GM11168 (cell line): ENCODE results near the gene KRTAP5-4.
"Not testable (repeated sequence)": the region's sequence is repeated elsewhere in the genome, so short reads cannot be mapped to it uniquely, and the experiment has no call there.

Experiments used
- in situ Hi-C: fragments of 300-500 bp; cut with MboI; formaldehyde crosslinking; loops from one replicate; pipeline ENCODE4 v1.12.0; 2022; ENCODE audit warnings: low sequenced_read_pairs; ENCODE audit not compliant: unreplicated experiment

KRTAP5-4 gene

DNA sequence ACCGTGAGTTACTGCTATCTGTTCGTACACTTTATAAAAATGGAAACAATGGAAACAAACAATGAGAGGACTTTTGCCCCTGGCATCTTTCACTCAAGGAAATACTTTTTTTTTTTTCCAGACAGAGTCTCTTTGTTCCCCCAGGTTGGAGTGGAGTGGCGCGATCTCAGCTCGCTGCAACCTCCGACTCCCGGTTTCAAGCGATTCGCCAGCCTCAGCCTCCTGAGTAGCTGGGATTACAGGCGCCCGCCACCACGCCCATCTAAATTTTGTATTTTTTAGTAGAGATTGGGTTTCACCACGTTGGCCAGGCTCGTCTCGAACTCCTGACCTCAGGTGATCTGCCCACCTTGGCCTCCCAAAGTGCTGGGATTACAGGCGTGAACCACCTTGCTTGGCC, 46.2 kb downstream of the KRTAP5-4 start:
- in situ Hi-C loops, result not testable (repeated sequence)

DNA sequence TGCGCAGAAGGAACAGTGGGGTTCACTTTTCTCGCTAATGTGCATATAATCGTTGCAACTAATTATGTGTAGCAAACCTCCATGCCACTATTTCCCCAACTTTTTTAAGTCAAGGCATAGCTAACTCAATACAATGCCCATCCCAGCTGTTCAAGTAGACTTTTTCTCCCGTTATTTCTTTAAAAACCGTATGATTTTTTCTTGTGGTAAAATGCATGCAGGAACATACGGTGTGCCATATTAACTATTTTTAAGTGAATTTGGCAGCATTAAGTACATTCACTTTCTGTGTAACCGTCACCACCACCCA, 47.0 kb downstream of the KRTAP5-4 start:
- in situ Hi-C loops, result no loop called here

GRCh38 chr11:1574238-1574932, 47.6 kb downstream of the KRTAP5-4 start:
- in situ Hi-C loops, result no loop called here

DNA sequence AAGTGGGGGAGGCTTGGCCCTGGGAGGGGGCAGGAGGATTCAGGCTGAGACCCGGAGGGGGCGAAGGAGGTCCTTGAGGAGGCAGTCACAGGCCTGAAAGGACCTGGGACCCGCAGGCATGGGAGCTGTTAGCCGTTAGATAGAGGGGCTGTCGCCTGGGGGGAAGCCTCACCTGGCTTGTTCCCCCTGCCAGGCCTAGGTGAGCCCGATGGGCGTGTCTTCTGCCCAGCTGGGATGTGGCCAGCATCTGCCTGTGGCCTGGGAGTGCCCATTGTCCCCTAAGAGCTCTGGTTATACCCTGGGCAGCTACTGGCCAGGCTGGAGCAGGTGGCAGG, 48.1 kb downstream of the KRTAP5-4 start:
- in situ Hi-C loops, result no loop called here

DNA sequence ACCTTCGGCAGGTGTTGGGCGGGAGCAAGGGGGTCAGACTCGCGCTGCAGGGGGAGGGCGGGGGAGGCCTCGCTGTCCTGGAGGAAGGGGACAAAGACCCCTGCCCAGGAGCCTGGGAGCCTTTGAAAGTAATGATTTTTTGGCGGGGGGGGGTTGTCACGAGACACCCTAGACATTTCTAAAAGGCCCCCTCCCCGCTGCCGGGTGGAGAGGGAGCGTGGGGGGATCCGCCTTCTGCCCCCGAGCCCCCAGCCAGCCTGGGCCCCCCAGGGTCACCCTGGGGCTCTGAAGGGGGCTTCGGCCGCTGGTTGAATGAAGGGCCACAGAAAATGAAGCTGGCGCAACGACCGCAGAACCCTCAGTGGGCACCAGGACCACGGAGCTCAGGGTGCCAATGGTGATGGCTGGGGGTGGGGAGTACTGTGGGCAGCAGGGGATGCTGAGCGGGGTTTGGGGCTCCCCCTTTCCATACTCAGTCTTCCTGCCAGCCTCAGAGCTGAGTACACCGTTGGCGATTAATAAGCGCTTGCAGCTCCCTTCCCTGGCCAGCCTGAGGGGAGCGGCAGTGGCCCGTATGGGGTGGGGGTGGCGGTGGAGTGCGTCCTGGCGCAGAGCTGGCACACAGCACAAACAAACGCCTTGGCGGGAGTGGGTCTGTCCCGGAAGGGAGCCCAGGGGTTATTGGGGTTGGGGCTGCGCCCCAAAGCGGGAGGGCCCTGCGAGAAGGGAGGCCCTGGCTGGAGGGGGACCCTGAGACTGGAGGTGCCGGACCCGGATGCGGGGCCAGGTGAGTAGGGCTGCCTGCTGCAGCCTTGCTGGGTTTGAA, 48.6 kb downstream of the KRTAP5-4 start:
- in situ Hi-C loops, result no loop called here

- in situ Hi-C loops, result no loop called here
These were observed 49.5 kb downstream of the KRTAP5-4 start, which contains the start of gene DUSP8 for GRCh38 chr11:1572197-1573076. Gene DUSP8, minus strand, starts transcription at chr11:1572271. Its CDS starts 6,445 bp downstream, at chr11:1565826.

DNA sequence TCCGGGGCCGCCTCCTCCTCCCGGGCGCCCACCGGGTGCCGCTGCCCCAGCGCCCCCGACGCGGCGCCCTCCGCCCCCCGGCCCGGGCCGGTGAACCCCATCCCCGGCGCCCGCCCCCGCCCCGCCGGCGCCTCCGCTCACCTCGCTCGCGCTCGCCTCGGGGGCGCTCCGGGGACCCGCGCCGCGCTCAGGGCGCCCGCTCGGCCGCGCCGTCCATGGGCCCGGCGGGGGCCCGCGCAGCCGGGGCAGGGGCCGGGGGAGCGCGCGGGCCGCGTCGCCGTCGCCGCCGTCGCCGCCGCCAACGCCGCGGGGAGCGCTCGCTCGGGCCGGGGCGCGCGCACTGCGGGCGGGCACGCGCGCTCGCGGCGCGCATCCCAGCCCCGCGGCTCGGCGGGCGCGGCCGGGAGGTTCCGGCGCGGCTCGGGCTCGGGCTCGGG, 50.2 kb downstream of the KRTAP5-4 start:
- in situ Hi-C loops, result no loop called here
